Adipocyte (in vitro differentiated cells): ENCODE data around the gene PITPNM1.

Experiments used
- DNase-seq: peaks from one replicate; pipeline ENCODE4 v3.0.0-alpha.2; 2015; ENCODE audit warnings: low read depth
- H3K27me3 ChIP-seq: replicated peaks from 2 replicates; pipeline ENCODE4 v1.7.0; 2013; ENCODE audit warnings: mild to moderate bottlenecking, low read length, moderate library complexity; ENCODE audit not compliant: control insufficient read depth, insufficient read depth
- H3K36me3 ChIP-seq: 2 replicates; pipeline ENCODE4 v1.7.0; 2013; ENCODE audit warnings: low read length, mild to moderate bottlenecking, moderate library complexity; ENCODE audit not compliant: control insufficient read depth, insufficient read depth, severe bottlenecking
- H3K4me1 ChIP-seq: 2 replicates; pipeline ENCODE4 v1.7.0; 2013; ENCODE audit warnings: mild to moderate bottlenecking, low read length, moderate library complexity; ENCODE audit not compliant: control insufficient read depth, insufficient read depth
- H3K4me3 ChIP-seq: 2 replicates; pipeline ENCODE4 v1.7.0; 2013; ENCODE audit warnings: mild to moderate bottlenecking, low read length, moderate library complexity
- H3K9ac ChIP-seq: 2 replicates; pipeline ENCODE4 v1.7.0; 2013; ENCODE audit warnings: mild to moderate bottlenecking, low read length, moderate library complexity
- H3K9me3 ChIP-seq: 2 replicates; pipeline ENCODE4 v1.7.0; 2013; ENCODE audit warnings: mild to moderate bottlenecking, low read length, moderate library complexity; ENCODE audit not compliant: control insufficient read depth

Gene PITPNM1

DNA sequence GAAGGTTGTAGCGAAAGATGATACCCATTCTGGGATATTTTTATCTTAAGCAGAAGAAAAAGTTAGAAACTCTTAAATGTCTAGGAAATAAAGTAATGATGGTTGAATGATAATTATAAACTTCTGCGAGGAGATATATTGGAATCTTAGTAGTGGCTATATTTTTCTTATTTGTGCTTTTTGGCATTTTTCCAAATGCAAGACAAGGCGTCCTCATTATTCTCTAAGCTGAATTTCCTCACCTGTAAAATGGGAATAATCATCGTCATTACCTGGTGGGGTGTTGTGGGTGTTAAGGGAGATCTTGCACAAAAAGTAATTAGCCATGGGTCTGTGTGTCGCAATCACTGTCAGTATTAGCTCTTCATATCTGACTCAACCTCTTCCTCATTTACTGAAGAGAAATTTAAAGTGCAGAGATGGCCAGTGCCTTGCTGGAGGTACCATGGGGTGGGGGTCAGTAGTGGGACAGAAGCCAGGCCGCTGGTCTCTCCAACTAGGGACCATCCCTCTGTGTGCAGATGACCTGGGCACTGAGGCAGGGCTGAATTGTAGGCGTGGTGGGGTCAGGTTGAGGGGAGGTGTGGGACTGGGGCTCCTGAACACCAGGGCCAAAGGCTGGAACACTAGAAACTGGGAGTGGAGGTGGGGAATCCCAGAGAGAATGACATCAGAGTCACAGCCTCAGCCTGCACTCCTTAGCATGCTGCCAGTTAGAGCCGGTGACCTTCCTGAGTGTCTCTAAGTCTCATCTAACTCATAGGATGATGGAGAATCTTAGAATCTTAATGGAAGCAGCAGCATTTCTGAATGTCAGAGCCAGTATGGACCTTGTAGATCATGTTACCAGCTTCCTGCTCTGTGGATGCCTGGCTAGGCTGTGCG, 4.1 kb downstream of the PITPNM1 start:
- no peak overlapping the region for H3K4me3 ChIP-seq
- H3K4me1 ChIP-seq = peaks cover 14% of the 10 kb centered on the region
- H3K9me3 ChIP-seq = no peaks in the 10 kb centered on the region
- H3K36me3 ChIP-seq = no peaks in the 10 kb centered on the region
- no peak overlapping the region for H3K9ac ChIP-seq
- H3K27me3 ChIP-seq = no peaks in the 10 kb centered on the region
- peak; percentile 15 for DNase-seq

DNA sequence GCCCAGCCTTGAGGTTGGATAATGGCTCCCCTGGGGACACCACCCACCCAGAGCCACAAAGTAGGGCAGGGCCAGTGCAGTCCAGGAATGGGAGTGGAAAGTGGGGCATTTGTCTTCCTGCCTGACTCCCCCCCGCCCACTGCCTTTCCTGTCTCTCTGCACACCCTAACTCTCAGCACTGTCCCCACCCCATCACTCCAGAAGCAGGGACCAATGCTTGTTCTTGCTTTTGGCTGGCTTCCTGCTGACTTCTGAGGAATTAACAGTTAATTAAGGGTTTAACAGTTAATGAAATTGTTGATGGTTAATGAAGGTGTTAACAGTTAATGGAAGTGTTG, 4.7 kb downstream of the PITPNM1 start:
- no peak overlapping the region for H3K9ac ChIP-seq
- H3K27me3 ChIP-seq = no peaks in the 10 kb centered on the region
- DNase-seq = no peak
- H3K9me3 ChIP-seq = no peaks in the 10 kb centered on the region
- H3K36me3 ChIP-seq = peaks cover 3% of the 10 kb centered on the region
- no peak overlapping the region for H3K4me3 ChIP-seq
- peaks cover 8% of the 10 kb centered on the region for H3K4me1 ChIP-seq

DNA sequence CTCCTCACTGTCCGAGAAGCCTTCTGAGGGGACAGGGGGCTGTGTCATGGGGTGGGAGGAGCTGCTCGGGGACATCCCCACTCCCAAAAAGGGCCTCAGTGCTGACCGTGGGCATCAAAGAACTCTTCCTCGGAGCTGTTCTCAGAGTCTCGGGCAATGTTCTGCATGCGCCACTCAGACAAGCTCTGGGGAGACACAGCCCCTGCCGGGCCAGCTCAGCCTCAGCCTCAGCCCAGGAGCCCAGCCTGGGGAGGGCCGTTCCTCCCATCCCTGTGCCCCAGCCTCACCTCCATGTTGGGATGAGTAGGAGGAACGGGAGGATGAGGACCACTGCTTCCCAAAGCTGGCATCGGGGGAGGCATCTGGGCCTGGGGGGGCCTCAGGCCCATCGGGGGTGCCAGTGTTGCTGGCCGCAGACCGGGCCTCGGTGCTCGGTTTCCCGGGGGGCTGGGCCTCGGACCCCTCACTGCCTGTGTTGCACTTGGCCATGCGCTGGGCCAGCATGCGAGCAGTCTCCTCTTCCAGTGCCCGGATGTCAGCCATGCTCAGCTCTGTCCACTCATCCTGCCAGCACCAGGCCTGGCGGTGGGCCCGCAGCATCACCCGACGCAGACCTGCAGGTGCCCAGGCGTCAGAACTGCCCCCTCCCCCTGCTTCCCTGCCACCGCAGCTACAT, 5.2 kb downstream of the PITPNM1 start:
- DNase-seq = no peak
- Histone ChIP-seq H3K36me3 (peaks cover 3% of the 10 kb centered on the region), H3K9ac (no peak overlapping the region), H3K4me1 (peaks cover 6% of the 10 kb centered on the region), H3K27me3 (no peaks in the 10 kb centered on the region), H3K4me3 (no peak overlapping the region), H3K9me3 (no peaks in the 10 kb centered on the region)

DNA sequence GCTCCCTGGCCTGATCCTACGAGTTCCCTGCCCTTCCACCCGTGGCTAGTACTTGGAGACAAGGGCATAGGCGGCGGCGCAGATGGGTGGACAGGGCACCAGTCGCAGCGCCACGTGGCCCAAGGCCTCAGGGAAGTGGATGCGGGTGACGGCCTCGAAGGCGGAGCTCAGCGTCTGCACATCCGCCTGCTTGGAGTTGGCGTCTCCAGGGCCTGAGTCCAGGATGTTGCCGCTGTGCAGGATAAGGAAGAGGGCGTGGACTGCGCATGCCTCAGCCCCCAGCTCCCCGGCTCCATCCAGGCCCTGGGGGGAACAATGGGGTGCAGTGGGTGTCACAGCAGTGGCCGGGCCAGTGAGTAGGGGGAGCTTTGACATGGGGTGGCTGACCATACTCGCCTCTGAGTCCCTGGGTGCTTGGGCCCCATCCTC, 6.6 kb downstream of the PITPNM1 start:
- H3K4me1 ChIP-seq = peaks cover 3% of the 10 kb centered on the region
- H3K9ac ChIP-seq = no peak overlapping the region
- peaks cover 7% of the 10 kb centered on the region for H3K36me3 ChIP-seq
- no peaks in the 10 kb centered on the region for H3K9me3 ChIP-seq
- no peak overlapping the region for H3K4me3 ChIP-seq
- DNase-seq = no peak
- no peaks in the 10 kb centered on the region for H3K27me3 ChIP-seq

DNA sequence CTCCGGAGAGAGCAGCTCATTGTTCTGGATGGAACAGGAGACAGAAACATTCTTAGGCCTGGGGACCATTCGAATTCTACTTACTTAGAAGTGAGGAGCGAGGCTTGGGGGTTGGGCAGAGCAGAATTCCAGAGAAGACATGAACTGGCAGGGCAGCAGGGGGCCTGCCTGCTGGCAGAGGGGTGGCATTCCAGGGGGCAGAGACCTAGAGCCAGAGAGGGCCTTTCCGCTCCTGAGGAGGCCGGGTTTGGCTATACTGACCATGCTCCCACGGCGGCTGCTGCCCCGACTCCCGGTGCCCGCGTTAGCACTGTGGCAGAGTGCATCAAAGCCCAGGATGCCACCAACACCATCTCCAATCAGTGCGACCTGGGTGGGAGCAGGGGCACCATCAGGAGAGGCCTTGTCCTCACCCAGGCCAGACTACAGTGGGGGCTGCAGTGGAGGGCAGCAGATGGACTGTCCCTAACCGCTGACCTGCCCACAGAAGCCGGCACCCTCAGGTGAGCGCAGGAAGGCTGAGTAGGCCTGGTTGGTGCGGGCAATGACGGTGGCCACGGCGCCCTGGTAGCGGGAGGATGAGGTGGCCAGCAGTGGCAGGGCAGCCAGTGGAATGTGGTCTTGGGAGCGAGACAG, 7.4 kb downstream of the PITPNM1 start:
- Histone ChIP-seq H3K4me1 (peaks cover 3% of the 10 kb centered on the region), H3K36me3 (peaks cover 11% of the 10 kb centered on the region), H3K27me3 (no peaks in the 10 kb centered on the region), H3K9me3 (no peaks in the 10 kb centered on the region), H3K4me3 (no peak overlapping the region), H3K9ac (no peak overlapping the region)
- DNase-seq = no peak

DNA sequence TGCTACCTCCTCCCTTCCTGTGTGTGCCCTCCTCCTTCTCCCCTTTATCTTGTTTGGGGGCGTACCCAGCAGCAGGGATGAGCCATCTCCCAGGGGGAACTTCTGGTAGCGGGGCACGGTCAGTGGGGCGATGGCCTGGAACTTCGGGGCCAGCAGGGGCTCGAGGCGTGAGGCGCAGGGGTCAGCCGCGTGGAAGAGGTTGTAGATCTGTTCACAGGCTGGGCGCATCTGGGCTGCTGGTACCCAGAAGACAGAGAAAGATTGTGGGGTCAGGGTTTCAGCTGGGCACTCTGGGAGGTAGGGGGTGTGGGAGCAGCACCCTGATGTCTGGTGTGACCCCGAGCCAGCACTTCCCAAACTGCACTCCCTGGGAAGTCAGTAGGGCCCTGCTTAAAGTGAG, 9.1 kb downstream of the PITPNM1 start:
- peaks cover 2% of the 10 kb centered on the region for H3K4me1 ChIP-seq
- no peak overlapping the region for H3K9ac ChIP-seq
- H3K4me3 ChIP-seq = no peak overlapping the region
- no peaks in the 10 kb centered on the region for H3K9me3 ChIP-seq
- H3K36me3 ChIP-seq = peaks cover 16% of the 10 kb centered on the region
- no peaks in the 10 kb centered on the region for H3K27me3 ChIP-seq
- DNase-seq = no peak

DNA sequence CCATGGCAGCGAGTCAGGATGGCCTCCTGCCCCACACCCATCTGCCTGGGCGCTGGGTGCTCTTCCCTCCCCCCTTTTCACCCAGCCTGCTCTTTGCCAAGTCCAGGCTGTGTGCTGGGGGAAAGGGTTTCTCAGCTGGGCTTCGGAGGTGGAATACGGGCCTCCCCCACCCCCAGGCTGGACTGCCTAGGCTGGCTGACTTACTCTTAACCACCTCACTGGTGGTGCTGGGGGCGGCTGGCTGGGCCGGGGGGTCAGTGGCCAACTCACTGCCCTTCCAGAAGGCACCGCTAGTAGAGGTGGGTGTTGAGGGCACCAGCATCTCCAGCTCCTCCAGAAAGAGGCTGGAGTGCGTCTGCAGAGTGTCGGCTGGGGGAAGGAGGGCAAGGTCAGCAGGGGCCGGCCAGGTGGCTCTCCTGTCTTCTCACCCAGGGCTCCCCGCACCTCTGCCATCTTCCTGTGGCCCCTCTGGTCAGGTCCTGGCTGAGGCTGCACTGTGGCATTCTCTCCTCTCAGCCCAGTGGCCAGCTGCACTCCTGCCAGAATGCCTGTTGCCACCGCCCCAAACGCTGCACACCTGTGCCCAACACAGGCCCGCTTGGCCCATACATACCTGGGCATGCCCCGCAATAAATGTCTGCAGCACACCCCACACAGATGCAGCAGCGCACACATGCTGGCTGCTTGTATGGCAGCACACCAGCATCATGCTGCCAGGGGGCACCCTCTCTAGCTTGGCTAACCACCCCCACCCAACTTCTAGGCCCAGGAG, 9.7 kb downstream of the PITPNM1 start:
- DNase-seq = no peak
- Histone ChIP-seq H3K27me3 (no peaks in the 10 kb centered on the region), H3K9ac (no peak overlapping the region), H3K4me1 (peaks cover 2% of the 10 kb centered on the region), H3K4me3 (no peak overlapping the region), H3K9me3 (no peaks in the 10 kb centered on the region), H3K36me3 (peaks cover 18% of the 10 kb centered on the region)

DNA sequence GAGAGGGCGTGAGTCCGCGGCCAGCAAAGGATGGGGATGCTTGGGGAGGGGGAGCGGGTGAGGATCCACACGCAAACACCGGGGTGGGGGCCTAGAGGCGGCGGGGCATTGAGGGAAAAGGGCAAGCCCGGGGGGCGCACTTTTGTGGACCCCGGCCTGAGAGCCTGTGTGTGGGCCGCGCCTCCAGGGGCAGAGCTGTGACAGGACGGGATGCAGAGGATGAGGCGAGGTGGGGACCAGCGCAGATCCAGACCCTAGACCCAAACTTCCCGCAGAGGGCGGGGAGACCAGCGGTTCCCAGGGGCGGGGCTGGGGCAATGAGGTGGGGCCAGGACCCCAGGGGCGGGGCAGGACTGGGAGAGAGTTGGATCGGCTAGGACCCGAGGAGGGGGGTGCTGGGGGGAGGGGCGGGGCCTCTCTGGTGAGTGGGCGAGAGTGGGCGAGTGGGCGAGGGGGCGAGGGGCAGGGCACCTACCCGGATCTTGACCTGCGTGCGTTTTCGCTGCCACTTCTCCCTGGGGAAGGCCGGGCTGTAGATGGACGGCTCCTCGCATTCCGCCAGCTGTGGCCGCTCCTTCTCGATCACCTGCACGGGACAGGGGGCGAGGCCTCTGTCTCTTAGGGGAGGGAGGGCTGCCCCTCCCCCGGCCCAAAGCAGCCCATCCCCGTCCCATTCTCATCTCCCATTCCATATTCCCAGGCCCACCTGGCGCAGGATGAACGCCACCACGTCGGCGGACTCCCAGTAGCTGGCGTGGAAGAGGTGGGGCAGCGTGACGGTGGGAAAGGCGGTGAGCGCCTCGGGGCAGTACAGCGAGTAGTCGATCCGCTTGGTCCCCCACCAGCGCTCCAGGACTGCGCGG, 10.6 kb downstream of the PITPNM1 start:
- H3K4me1 ChIP-seq = peaks cover 3% of the 10 kb centered on the region
- no peak overlapping the region for H3K9ac ChIP-seq
- no peak for DNase-seq
- H3K27me3 ChIP-seq = no peaks in the 10 kb centered on the region
- no peak overlapping the region for H3K4me3 ChIP-seq
- H3K36me3 ChIP-seq = peaks cover 23% of the 10 kb centered on the region
- no peaks in the 10 kb centered on the region for H3K9me3 ChIP-seq

DNA sequence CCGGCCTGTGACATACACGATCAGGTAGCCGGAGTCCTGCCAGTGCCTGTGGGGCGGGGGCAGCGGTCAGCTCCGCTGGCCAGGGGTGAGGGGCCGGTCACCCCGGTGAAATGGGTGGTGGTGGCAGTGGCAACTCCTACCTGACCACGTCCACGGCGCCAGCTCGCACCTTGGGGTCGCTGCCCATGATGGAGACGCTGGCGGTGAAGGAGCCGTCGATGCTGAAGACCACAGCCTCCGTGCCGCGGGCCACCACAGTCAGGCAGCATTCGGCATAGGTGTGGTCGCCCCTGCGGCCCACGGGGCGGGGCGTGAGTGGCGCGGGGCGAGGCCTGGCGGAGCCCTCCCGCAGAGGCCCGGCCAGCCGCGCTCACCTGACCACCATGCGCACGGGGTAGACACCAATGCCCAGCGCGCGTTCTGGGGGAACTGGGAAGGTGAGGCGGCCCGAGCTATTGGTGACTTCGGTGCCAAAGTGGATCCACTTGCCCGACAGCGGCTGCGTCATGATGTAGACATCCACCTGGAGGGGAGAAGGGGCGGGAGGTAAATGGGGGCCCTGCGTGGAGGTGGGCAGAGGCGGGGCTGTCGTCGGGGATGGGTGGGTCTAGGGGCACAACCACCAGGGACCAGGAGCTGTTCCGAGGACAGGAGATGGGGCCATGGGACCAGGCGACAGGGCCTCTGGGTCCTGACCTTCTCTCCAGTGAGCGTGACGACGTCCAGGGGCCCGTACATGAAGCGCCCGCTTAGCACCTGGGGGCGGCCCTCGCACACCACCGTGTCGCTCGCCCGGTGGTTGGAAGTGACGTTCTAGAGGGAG, 11.4 kb downstream of the PITPNM1 start:
- Histone ChIP-seq H3K27me3 (no peaks in the 10 kb centered on the region), H3K9me3 (no peaks in the 10 kb centered on the region), H3K4me3 (no peak overlapping the region), H3K36me3 (peaks cover 27% of the 10 kb centered on the region), H3K9ac (no peak overlapping the region), H3K4me1 (peaks cover 3% of the 10 kb centered on the region)
- DNase-seq = no peak
